Panc1 (cell line): ENCODE measurements around the gene TBPL2. TPM values are rescaled to one million over a fixed set of nuclear protein-coding genes. Genes with fewer than 3 reads are reported as not detected.
A peak's percentile ranks its signal among the peaks of the same experiment; 100 is the strongest.

ENCODE experiments used
- ATAC-seq: fragments of 200-7000 bp; cut with Tn5 transposase; 2 replicates; pipeline ENCODE4 v1.9.1; 2020; ENCODE audit warnings: mild to moderate bottlenecking, moderate library complexity
- BruUV-seq: library from RNA; stranded (reverse); fragments of 400-500 nt; replicated peaks from 2 replicates; lab custom pipeline; 2021; lab: Mats Ljungman, UMichigan
- CTCF ChIA-PET: fragments of 300-600 bp; sonication (Branson Sonifier 250); formaldehyde crosslinking; loops from one replicate; lab custom pipeline; 2022; ENCODE audit warnings: antibody characterized with exemption; lab: Charles Lee
- POLR2A ChIA-PET: fragments of 300-600 bp; sonication (Branson Sonifier 250); formaldehyde crosslinking; loops from one replicate; lab custom pipeline; 2022; ENCODE audit warnings: antibody characterized with exemption; lab: Charles Lee
- DNase-seq: peaks from one replicate; pipeline ENCODE4 v3.0.0-alpha.2; 2010; ENCODE audit warnings: low read depth, low spot score
- H3K27ac ChIP-seq: 2 replicates; pipeline ENCODE4 v1.5.1; 2011; ENCODE audit warnings: mild to moderate bottlenecking, low read length, inconsistent platforms
- H3K27me3 ChIP-seq: fragments of 200-500 bp; sonication (Bioruptor generic); 2 replicates; pipeline ENCODE4 v1.6.0; 2014; ENCODE audit warnings: low read length, inconsistent platforms; ENCODE audit not compliant: control insufficient read depth, insufficient read depth
- H3K36me3 ChIP-seq: fragments of 200-500 bp; sonication (Bioruptor generic); 2 replicates; pipeline ENCODE4 v1.5.1; 2014; ENCODE audit warnings: inconsistent platforms, mild to moderate bottlenecking, low read length, moderate library complexity; ENCODE audit not compliant: control insufficient read depth, insufficient read depth
- H3K4me1 ChIP-seq: 2 replicates; pipeline ENCODE4 v1.5.1; 2011; ENCODE audit warnings: inconsistent platforms, mild to moderate bottlenecking, low read length, moderate library complexity; ENCODE audit not compliant: control insufficient read depth, insufficient read depth
- H3K4me3 ChIP-seq, 2 experiments: 2 replicates each; pipeline ENCODE4 v1.5.1; 2011 to 2012; ENCODE audit warnings: low read depth in 2 of 2, low read length in 2 of 2, mild to moderate bottlenecking in 2 of 2, inconsistent platforms in 1 of 2, moderate library complexity in 1 of 2
- H3K9me3 ChIP-seq: fragments of 200-500 bp; sonication (Bioruptor generic); 2 replicates; pipeline ENCODE4 v1.5.1; 2014; ENCODE audit warnings: low read depth, mild to moderate bottlenecking, inconsistent platforms, low read length, moderate library complexity; ENCODE audit not compliant: control insufficient read depth, insufficient read depth
- POLR2AphosphoS5 ChIP-seq: IDR thresholded peaks from 2 replicates; pipeline ENCODE4 v1.6.1; 2012; ENCODE audit warnings: mild to moderate bottlenecking, low read depth, low read length, moderate library complexity
- SIN3A ChIP-seq: IDR thresholded peaks from 2 replicates; pipeline ENCODE4 v1.6.1; 2012; ENCODE audit warnings: low read depth, mild to moderate bottlenecking, low read length, moderate library complexity, borderline replicate concordance; ENCODE audit not compliant: insufficient read depth
- TCF7L2 ChIP-seq: IDR thresholded peaks from 2 replicates; pipeline ENCODE4 v1.6.1; 2011; ENCODE audit warnings: mild to moderate bottlenecking, low read depth, low read length, inconsistent platforms
- in situ Hi-C: cut with HindIII; loops from 2 replicates; pipeline ENCODE4 v1.10.0; 2016; ENCODE audit warnings: low sequenced_read_pairs, low pct_unique_long_range_greater_than_20kb
- intact Hi-C: fragments of 100-400 bp; cut with micrococcal nuclease; formaldehyde crosslinking; loops from one replicate; pipeline ENCODE4 v1.10.0; 2022; ENCODE audit not compliant: unreplicated experiment
- total RNA-seq: library from RNA; stranded (reverse); gene quantifications from one replicate; pipeline ENCODE4 v1.2.1, GENCODE V29; 2021; ENCODE audit not compliant: unreplicated experiment
- TF ChIP-seq, protein P1 (sequence below): fragments of 450-650 bp; IDR thresholded peaks from 2 replicates; pipeline ENCODE4 v1.5.1; 2017; ENCODE audit warnings: mild to moderate bottlenecking
- TF ChIP-seq, protein P2 (sequence below), 2 experiments: IDR thresholded peaks; 2 replicates each; pipeline ENCODE4 v1.6.1; 2011 to 2012; ENCODE audit warnings: low read depth in 2 of 2, control low read depth in 1 of 2, low read length in 1 of 2, mild to moderate bottlenecking in 1 of 2, moderate library complexity in 1 of 2; ENCODE audit not compliant: insufficient read depth in 1 of 2

The TBPL2 gene
- total RNA-seq, 1 experiment from 2014 or later = not detected

DNA sequence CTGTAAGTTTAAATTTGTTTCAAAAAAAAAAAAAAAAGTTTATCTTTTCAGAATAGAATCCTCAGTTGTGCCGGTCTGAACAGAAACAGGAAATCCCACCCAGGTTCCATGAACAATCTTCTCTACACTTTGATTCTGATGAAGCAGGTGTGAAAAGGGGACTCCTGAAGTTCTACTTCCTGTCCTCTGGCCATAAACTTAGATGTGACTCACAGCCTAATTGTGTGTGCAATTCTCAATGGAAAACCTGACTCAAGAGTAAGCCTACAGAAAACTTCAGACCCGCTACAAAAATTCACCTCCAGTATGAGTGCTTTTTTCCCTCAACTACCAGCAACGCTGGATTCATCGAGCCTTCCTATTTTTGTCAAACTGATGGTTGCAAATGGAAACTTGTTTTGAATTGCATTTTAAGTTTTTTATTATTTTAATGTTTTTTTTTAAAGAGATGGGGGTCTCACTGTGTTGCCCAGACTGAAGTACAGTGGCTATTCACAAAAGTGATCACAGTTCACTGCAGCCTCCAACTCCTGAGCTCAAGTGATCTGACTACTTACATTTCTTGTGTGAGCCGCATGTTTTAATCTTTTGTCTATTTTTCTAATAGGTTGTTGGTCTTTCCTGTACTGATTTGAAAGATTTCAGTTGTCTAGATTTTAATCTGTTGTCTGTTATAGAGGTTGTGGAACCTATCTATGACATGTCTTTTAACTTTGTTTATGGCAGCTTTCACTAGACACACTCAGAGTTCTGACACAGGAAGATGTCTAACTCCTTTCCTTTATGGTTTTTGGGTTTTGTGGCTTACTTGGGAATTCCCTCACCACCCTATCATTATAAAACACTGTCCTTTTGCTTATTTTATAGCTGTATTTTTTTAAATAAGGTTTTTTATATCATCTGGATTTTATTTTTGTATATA lies 66.4 kb downstream of the TBPL2 start:
- Histone ChIP-seq H3K27me3 (no peaks in the 10 kb centered on the region), H3K4me3 (no peak overlapping the region), H3K36me3 (no peaks in the 10 kb centered on the region), H3K4me1 (no peaks in the 10 kb centered on the region), H3K27ac (no peak overlapping the region), H3K9me3 (no peaks in the 10 kb centered on the region)
- intact Hi-C loops (no loop called here), in situ Hi-C loops (no loop called here)
- POLR2A ChIA-PET = interaction anchor here (1.0 kb wide), 1 partner anchor 10 kb away, joined by 3 read pairs; no protein-coding TSS in a partner anchor
- CTCF ChIA-PET = no interaction called here
- DNase-seq = peak; percentile 36
- TSS peak; percentile 34 for BruUV-seq
- no peak for ATAC-seq
- TF ChIP-seq, protein P1, sequence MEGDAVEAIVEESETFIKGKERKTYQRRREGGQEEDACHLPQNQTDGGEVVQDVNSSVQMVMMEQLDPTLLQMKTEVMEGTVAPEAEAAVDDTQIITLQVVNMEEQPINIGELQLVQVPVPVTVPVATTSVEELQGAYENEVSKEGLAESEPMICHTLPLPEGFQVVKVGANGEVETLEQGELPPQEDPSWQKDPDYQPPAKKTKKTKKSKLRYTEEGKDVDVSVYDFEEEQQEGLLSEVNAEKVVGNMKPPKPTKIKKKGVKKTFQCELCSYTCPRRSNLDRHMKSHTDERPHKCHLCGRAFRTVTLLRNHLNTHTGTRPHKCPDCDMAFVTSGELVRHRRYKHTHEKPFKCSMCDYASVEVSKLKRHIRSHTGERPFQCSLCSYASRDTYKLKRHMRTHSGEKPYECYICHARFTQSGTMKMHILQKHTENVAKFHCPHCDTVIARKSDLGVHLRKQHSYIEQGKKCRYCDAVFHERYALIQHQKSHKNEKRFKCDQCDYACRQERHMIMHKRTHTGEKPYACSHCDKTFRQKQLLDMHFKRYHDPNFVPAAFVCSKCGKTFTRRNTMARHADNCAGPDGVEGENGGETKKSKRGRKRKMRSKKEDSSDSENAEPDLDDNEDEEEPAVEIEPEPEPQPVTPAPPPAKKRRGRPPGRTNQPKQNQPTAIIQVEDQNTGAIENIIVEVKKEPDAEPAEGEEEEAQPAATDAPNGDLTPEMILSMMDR = no peak
- TF ChIP-seq POLR2AphosphoS5 (no peak), SIN3A (no peak), TCF7L2 (no peak)
- TF ChIP-seq, protein P2, sequence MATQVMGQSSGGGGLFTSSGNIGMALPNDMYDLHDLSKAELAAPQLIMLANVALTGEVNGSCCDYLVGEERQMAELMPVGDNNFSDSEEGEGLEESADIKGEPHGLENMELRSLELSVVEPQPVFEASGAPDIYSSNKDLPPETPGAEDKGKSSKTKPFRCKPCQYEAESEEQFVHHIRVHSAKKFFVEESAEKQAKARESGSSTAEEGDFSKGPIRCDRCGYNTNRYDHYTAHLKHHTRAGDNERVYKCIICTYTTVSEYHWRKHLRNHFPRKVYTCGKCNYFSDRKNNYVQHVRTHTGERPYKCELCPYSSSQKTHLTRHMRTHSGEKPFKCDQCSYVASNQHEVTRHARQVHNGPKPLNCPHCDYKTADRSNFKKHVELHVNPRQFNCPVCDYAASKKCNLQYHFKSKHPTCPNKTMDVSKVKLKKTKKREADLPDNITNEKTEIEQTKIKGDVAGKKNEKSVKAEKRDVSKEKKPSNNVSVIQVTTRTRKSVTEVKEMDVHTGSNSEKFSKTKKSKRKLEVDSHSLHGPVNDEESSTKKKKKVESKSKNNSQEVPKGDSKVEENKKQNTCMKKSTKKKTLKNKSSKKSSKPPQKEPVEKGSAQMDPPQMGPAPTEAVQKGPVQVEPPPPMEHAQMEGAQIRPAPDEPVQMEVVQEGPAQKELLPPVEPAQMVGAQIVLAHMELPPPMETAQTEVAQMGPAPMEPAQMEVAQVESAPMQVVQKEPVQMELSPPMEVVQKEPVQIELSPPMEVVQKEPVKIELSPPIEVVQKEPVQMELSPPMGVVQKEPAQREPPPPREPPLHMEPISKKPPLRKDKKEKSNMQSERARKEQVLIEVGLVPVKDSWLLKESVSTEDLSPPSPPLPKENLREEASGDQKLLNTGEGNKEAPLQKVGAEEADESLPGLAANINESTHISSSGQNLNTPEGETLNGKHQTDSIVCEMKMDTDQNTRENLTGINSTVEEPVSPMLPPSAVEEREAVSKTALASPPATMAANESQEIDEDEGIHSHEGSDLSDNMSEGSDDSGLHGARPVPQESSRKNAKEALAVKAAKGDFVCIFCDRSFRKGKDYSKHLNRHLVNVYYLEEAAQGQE (IDR thresholded peaks at IDR 0.05; ENCODE audit: insufficient read depth in 1 of 2, low read depth in 2 of 2, low read length in 1 of 2) = no peak

GRCh38 chr14:55372825-55373224 lies 67.6 kb downstream of the TBPL2 start:
- Histone ChIP-seq H3K27ac (no peak overlapping the region), H3K4me1 (no peaks in the 10 kb centered on the region), H3K27me3 (no peaks in the 10 kb centered on the region), H3K4me3 (no peak overlapping the region), H3K9me3 (no peaks in the 10 kb centered on the region), H3K36me3 (peaks cover 2% of the 10 kb centered on the region; the same call in 1 of the 2 replicates)
- in situ Hi-C loops = no loop called here
- POLR2A ChIA-PET = no interaction called here
- intact Hi-C loops = no loop called here
- TF ChIP-seq, protein P2 (IDR thresholded peaks at IDR 0.05; ENCODE audit: insufficient read depth in 1 of 2, low read depth in 2 of 2, low read length in 1 of 2) = no peak
- TF ChIP-seq, protein P1 = no peak
- no peak for TF ChIP-seq POLR2AphosphoS5
- no peak for TF ChIP-seq SIN3A
- no peak for TF ChIP-seq TCF7L2
- CTCF ChIA-PET = no interaction called here
- no TSS peak for BruUV-seq
- DNase-seq (no peak), ATAC-seq (no peak)
